HG03378 (cell line): ENCODE data around the gene TMEM240.
"Not testable (repeated sequence)": the region's sequence is repeated elsewhere in the genome, so short reads cannot be mapped to it uniquely, and the experiment has no call there.

ENCODE experiments used
- ATAC-seq: cut with Tn5 transposase; IDR thresholded peaks from one replicate; pipeline ENCODE4 v1.9.1; 2021; ENCODE audit warnings: mild to moderate bottlenecking, moderate library complexity; ENCODE audit not compliant: unreplicated experiment

The TMEM240 gene

DNA sequence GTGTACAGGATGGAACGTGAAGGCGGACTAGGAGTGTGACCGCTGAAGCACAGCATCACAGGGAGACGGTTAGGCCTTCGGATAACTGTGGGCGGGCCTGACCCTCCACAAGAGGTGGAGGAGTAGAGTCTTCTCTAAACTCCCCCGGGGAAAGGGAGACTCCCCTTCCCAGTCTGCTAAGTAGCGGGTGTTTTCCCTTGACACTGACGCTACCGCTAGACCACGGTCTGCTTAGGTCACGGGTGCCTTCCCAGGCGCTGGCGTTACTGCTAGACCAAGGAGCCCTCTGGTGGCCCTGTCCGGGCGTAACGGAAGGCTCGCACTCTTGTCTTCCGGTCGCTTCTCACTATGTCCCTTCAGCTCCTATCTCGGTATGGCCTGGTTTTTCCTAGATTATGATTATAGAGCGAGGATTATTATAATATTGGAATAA is 35.0 kb downstream of the TMEM240 start:
- not testable (repeated sequence) for ATAC-seq

DNA sequence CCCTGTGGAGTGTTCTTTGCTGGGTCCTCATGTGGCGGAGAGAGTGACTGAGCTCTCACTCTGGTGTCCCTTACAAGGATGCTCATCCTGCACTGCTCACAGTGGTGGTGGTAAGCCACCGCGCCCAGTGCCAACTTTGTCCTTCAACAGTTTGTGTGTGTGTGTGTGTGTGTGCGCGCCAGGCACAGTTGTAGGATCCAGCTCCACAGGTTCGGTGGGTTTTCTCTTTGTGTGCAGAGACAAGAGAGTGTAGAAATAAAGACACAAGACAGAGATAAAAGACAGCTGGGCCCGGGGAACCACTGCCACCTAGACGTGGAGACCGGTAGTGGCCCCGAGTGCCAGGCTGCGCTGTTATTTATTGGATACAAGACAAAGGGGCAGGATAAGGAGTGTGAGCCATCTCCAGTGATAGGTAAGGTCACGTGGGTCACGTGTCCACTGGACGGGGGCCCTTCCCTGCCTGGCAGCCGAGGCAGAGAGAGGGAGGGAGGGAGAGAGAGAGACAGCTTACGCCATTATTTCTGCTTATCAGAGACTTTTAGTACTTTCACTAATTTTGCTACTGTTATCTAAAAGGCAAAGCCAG is 35.6 kb downstream of the TMEM240 start:
- not testable (repeated sequence) for ATAC-seq

DNA sequence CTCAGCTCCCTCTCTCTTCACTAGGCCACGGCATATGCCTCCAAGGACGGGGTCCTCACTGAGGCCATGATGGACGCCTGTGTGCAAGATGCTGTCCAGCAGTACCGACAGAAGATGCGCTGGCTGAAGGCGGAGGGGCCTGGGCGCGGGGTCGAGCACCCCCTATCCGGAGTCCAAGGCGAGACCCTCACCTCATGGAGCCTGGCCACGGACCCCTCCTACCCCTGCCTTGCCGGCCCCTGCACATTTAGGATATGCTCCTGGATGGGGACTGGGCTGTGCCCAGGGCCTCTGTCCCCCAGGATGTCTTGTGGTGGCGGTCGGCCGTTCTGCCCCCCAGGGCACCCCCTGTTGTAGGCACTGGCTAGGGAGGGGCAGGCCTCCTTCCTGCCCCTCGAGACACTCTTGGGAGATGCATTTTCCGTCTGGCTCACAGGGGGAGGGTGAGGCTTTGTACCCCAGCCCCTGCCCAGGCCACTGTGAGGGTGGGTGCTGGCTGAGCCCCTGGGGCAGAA is 44.9 kb downstream of the TMEM240 start:
- not testable (repeated sequence) for ATAC-seq

DNA sequence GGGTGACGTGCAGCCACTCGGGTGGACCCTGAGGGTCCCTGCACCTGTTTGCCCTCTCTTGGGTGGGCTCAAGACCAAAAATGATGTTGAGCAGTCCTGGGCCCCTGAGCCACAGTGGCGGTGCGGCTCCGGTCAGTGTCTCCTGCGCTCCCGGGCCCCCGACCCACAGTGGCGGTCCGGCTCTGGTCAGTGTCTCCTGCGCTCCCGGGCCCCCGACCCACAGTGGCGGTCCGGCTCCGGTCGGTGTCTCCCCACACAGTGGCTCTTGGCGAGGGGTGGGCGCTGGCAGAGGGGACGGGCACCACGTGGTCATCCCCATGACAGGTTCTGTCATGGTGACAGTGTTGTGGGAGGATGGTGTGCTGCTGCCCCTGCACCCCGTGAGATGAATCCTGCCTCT is 46.1 kb downstream of the TMEM240 start:
- ATAC-seq: not testable (repeated sequence)

DNA sequence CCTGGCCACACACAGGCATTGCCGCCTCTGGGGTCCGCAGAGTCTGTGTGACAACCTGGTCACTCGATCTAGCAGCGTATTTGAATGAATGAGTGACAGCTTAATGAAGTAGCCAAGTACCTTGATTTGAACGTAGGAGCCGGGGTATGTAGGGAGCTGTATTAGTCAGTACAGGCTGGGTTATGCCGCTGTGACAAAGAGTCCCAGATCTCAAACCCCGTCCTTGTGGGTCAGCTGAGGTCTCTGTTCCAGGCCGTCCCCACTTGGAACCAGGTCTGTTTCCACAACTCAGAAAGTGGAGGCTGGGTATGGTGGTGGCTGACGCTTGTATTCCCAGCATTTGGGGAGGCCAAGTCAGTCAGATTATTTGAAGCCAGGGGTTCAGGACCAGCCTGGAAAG is 48.8 kb downstream of the TMEM240 start:
- ATAC-seq: no peak

DNA sequence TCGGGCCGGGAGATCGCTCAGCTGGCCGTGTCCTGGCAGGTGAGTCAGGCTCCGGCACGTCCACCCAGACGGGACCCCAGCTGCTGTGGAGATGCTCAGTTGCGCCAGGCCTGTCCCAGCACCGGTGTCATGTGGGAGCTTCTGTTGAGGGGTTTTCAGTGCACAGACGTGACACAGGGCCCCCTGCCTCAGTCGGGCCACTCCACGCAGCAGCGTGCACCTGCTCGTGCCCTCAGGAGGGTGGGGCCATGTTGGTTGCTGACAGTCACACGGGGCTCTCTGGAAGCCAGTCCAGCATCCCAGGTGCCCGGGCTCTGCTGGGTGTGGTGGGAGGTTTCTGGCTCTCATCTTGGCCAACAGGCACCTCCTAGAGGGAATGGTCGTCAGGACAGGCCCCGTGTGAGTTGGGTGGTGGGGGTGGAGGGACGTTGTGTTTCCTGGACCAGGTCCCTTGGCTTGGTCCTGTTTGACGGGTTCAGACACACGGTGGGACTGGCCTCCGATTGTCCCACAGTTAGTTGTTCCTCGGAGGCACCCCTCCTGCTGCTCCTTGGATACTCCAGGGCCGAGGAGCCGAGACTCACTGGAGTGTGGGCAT is 49.7 kb downstream of the TMEM240 start:
- no peak for ATAC-seq

DNA sequence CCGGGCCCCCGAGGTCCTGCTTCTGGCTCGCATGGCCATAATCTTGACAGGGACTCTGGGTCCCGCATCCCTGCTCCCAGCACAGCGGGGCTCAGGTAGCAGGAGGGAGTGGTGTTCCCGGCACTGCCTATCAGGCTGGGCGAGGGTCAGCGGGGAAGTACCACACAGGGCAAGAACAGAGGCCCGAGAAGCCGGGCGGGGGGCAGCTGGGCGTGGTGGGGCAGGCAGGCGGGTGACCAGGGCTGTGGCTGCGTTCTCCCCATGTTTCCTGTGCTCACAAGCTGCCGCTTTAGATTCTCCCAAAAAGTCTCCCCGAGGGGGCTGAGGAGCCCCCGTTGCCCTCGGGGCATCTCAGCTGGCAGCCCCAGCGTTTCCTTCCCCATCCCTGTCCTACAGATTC is 50.6 kb downstream of the TMEM240 start:
- ATAC-seq: no peak

DNA sequence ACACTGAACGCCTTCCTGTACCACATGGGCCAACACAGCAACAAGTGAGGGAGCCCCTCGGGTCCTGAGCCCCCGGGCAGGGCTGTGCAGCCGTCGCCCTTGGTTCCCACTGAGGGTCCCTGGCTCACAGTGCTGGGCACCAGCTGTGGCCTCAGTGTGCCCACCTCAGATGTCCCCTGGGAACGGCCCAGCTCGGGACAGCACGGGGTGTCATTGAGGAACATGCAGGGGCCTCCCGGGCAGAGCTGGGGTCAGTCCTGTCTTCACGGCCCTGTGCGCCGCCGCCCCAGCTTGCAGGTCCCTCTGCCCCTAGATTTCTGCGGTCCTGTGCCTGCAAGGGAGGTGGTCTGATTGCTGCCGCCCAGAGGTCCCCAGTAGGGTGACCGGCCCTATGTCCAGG is 51.2 kb downstream of the TMEM240 start:
- ATAC-seq: no peak

DNA sequence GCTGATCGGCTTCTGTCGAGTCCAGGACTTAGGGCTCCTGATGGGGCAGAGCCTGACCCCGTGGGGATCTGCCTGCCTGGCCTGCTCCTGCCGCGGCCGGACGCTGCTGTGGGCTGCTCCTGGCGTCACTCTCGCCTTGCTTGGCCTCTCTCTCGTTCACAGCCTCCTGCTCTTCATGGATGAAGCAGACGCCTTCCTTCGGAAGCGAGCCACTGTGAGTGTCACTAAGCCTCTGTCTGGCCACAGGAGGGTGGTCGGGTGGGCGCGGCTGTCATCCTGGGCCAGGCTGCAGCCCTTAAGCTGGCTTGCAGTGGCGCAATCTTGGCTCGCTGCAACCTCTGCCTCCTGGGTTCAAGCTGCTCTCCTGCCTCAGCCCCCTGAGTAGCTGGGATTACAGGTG is 52.7 kb downstream of the TMEM240 start:
- ATAC-seq: no peak

DNA sequence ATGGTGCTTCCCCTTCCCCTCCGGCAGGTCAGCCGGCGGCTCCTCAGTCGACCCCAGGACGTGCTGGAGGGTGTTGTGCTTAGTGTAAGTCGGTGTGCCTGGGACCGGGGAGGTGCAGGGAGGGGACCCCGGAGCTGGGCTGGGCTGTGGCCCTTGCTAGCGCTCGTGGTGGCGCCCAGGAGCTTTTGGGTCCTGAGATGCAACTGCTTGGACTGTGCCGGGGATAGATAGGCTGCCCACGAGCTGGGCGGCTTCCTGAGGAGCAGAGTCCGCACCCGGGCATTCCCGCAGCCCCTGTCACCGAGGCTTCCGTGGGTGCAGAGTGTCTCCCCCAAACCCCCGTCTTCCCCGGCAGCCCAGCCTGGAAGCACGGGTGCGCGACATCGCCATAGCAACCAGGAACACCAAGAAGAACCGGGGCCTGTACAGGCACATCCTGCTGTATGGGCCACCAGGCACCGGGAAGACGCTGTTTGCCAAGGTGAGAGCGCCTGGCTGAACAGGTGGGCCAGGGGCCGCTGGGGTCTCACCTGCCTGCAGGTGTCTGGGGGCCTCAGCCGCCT is 54.6 kb downstream of the TMEM240 start:
- not testable (repeated sequence) for ATAC-seq

DNA sequence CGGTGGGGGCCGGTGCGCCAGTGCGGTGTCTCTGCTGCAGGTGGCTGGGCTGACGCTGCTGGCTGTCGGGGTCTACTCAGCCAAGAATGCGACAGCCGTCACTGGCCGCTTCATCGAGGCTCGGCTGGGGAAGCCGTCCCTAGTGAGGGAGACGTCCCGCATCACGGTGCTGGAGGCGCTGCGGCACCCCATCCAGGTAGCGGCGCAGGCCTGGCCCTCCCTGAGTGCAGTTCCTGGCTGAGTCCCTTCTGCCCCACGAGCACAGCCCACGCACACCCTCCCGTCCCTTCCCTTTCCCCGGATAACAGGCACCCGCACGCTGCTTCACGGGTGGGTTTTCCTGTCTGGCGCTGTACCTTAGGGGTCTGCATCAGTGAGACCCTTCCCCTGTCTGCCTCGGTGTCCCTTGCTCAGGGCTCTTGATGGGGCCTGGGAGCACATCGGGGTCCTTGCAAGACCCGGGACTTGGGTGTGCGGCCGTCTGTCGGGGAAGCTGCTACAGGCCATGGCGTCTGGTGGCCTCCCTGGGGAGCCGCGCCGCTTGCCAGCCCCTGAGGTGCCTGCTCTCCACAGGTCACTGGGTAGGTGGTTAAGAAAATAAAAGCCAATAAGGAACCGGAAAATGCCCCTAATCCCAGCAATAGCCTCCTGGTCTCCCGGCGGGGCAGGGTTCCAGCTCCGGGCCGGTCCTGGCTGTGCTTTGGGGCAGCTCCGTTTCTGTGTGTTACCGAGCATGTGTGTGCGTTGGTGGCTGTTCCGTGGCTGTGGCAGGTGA is 55.3 kb downstream of the TMEM240 start:
- not testable (repeated sequence) for ATAC-seq
